GM12873 (cell line): ENCODE measurements around the gene SLC6A13.

ENCODE experiments used
- TF ChIP-seq, protein P1 (sequence below): IDR thresholded peaks from 2 replicates; pipeline ENCODE4 v1.5.1; 2012; ENCODE audit warnings: low read depth, mild to moderate bottlenecking, moderate library complexity, low read length, control low read depth; ENCODE audit not compliant: insufficient read depth; ENCODE audit errors: missing control alignments

SLC6A13 gene

DNA sequence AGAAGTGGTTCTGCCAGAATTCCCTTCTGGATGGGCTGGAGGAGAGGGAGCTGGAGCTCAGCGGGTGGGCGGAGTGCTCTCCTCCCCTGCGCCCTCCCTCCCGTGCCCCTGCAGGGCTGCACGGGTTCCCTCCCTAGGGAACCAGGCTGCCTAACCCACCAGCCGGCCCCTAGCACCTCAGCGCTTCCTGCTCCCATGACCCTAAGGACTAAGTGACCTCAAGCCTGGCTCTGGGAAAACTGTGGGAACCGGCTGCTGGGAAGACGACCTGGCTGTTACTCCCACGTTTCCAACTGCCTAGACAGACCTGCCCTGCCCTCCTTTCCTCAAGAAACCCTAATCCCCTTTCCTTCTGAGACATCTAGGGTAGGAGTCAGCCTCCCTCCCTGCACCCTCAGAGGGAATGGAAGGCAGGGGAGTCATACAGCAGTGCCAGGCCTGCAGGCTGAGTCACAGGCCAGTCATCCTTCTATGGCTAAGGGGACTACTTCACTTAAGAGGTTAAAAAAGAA lies 80.2 kb downstream of the SLC6A13 start:
- TF ChIP-seq, protein P1, sequence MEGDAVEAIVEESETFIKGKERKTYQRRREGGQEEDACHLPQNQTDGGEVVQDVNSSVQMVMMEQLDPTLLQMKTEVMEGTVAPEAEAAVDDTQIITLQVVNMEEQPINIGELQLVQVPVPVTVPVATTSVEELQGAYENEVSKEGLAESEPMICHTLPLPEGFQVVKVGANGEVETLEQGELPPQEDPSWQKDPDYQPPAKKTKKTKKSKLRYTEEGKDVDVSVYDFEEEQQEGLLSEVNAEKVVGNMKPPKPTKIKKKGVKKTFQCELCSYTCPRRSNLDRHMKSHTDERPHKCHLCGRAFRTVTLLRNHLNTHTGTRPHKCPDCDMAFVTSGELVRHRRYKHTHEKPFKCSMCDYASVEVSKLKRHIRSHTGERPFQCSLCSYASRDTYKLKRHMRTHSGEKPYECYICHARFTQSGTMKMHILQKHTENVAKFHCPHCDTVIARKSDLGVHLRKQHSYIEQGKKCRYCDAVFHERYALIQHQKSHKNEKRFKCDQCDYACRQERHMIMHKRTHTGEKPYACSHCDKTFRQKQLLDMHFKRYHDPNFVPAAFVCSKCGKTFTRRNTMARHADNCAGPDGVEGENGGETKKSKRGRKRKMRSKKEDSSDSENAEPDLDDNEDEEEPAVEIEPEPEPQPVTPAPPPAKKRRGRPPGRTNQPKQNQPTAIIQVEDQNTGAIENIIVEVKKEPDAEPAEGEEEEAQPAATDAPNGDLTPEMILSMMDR: no peak

DNA sequence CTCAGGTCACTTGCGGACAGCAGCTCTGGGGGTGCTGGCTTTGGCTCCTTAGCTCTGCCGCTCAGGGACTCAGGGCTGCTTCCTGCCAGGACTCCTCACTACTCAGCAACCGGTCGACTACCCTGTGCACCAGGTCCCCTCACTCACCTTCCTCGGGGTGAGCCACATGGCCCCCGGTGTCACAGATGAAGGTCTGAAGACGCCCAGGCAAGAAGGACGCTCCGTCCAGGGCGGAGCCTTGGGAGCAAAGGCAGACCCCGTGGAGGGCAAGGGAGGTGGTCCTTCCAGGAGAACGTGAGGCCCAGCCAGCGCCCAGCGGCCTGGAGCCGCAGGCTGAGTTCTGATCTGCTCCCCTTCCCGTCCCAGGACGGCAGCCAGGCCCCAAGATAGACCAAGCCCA lies 80.7 kb downstream of the SLC6A13 start:
- TF ChIP-seq, protein P1: no peak

DNA sequence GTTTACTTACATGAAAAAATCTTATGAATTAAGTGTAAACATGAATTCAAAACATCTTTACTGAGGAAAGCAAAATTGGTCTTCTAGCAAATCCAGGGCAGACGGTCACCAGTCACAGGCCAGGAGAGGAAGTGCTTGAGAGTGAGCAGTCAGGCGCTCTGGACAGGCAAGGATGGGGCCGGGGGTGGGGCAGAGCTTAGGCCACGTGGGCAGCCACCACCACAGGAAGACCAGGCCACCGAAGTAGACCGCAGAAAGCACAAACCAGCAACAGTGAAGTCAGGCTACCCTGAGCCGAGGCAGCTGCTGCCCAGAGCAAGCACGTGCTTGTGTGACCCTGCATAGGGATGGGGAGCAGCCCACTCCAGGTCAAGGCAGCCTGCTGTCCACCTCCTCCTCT lies 82.2 kb downstream of the SLC6A13 start:
- TF ChIP-seq, protein P1: no peak

DNA sequence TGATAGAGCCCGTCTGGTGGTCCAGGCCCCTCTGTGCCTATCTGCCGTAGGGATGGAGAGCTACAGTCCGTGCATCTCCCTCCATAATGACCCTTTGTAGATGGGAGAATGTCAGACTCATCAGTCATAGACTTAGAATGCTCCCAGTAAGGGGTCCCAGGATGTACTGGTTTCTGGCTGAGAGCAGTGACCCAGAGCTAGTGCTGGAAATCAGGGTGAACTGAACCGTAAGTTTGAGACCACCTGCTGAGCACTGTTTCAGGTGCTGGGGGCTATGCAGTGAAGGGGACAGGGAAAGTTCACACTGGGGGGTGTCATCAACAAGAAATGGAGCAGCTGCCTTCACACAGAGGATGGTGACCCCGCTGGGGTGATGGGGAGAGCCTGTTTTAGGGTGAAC lies 82.8 kb downstream of the SLC6A13 start:
- TF ChIP-seq, protein P1: no peak

DNA sequence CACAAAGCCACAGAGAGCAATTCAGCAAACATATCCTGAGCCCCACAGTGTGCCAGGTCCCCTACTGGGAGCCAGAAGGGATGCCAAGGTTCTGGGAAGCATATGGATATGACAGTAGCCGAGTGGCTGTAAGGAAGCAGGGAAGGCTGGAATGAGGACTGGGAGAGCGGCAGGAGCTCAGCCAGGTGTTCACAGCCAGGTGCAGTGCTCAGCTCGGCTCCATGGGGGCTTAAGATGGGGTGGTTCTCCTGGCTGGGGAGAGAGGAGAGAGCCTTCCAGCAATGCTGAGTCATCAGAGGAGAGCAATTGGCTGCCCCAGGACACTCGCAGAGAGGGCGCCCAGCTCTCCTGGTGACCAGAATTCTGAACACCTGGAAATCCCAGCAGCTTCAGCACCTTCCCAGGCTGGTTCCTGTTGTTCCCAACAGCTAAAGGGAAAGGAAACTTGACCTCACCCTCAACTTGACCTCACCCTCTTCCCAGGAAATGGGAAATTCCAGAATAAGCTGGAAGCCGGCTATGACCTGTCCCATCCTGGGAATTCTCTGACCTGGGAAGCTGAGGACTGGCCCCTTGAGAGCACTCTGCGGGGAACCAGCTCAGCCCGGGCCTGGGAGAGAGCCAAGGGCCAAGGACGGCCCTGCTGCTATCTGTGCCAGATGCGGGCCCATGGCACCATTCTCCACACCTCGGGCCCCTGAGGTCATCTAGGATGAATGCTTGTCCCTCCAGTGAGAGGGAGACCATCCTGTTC lies 83.3 kb downstream of the SLC6A13 start:
- TF ChIP-seq, protein P1: no peak

DNA sequence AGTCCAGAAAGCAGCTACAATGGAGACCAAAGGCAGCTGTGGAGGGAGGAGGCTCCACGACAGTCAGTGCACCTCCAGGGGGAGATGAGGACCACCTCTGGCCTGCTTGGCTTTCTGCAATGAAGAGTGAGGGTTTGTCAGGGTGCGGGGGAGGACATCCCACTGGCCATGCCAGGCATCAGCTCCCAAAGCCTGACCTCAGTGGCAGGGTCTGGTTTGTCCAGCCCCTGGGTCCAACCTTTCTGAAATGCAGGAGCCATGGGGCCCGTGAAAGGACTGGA lies 83.9 kb downstream of the SLC6A13 start:
- TF ChIP-seq, protein P1: no peak

DNA sequence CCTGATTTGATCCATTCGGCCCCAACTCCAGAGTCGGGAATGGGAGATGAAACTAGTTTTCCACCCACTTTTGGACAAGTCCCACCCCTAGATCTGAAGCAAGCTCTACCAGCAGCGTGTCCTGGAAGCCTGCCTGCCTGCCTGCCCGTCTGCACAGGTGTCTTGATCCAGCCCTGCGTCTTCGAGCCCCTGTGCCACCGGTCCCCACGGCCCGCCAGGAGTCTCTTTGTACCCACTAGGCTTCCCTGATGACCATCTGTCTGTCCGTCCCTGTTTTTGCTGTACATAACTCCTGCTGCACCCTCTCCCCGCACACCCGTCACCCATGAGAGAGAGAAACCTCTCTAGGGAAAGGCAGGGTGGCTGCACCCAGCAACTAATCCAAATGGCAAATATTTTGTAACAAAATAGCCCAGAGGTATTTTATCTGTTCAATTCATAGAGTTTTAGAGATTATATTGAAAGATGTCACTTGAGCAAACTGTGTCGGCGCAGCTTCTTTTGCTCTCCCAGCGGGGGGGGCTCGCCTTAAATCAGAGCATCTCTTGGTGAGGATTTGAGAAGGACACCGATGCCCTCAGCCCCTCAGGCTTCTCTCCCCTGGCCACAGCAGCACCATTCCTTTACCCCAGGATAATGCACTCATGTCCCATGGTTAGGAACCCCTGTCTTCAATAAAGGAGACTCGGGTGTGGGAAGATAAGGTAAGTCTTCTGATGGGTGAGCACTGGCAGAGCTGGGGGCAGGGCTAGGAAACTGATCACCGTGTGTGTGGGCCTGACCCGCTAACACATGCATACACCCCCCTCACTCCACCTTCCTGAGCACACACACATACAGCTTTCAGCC lies 84.4 kb downstream of the SLC6A13 start:
- TF ChIP-seq, protein P1: no peak
